ENCODE measurements around the gene UBE2L5. TPM values are rescaled to one million over a fixed set of nuclear protein-coding genes. Genes with fewer than 3 reads are reported as not detected.

UBE2L5 gene
- total and polyA plus RNA-seq, 2 experiments from 2014 or later, result not detected

DNA sequence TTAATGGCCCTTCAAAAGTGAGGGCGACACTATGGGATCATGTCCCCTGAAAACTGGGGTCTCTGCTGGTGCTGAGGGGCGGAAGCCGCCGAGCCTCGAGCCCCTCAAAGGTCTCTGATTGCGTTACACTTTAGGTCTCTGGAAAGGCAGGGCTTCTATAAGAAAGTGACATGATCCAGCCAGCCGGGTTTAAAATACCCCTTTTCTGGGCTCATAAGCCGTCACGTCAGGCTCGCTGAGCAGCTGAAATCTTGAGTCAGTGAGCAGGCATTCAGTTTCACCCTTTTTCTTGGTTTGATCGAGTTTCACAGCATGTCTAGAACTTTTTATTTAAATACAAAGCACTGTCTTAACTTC is 44.0 kb downstream of the UBE2L5 start:
- DNase-seq, result peak; percentile 64
- WGBS, 2 experiments (ENCODE audit: low coverage in 1 of 2, low lambda C conversion rate in 2 of 2, missing lambda C conversion rate in 2 of 2), result 1 to 2% methylated on average over 11 of the region's 11 CpGs

DNA sequence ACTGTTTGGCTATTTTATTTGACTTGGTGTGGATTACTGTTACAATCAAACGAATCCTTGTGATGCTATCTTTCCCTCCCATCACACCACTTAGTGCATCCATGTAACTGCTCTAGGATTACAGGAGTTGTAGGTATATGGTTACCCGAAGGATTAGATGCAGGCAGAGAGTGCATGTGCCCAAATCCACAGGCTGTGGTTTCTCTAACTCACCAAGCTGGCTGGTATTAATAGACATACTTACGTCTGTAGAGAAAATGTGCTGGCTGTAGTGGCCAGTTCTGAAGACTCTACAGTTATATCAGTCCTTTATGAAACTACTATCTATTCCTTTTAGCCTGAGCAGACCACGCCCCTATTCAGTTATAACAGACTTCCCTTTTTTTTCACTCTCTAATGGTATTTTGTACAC is 44.6 kb downstream of the UBE2L5 start:
- Histone ChIP-seq H3K4me1 (ENCODE audit: insufficient read depth) (peaks cover 29% of the 10 kb centered on the region), H3K9me3 (ENCODE audit: low read depth) (no peaks in the 10 kb centered on the region), H4K20me1 (ENCODE audit: insufficient read depth) (no peaks in the 10 kb centered on the region), H3K79me2 (ENCODE audit: insufficient read depth) (peaks cover 23% of the 10 kb centered on the region), H3K27me3 (replicated peaks; ENCODE audit: insufficient read depth) (no peaks in the 10 kb centered on the region), H3K4me2 (ENCODE audit: unreplicated experiment) (peak overlapping the region; percentile 64), H3K27ac (peak overlapping the region; percentile 96), H3K4me3 (peak overlapping the region; percentile 84), H3K9me2 (ENCODE audit: insufficient read depth) (no peaks in the 10 kb centered on the region), H3K36me3 (ENCODE audit: low read depth) (peaks cover 15% of the 10 kb centered on the region), H2AFZ (peak overlapping the region; percentile 63), H3F3A (ENCODE audit: insufficient read depth) (peaks cover 26% of the 10 kb centered on the region), H3K9ac (peak overlapping the region; percentile 47)
- TF ChIP-seq EZH2 (IDR thresholded peaks at IDR 0.05; ENCODE audit: insufficient read depth, poor library complexity, severe bottlenecking) (no peak), EZH2phosphoT487 (IDR thresholded peaks at IDR 0.05; ENCODE audit: insufficient read depth, low read depth) (no peak)
- peak; percentile 27 for DNase-seq
- in situ Hi-C loops (cut with MboI), result no loop called here
- 35 to 37% methylated on average over 4 of the region's 4 CpGs for WGBS, 2 experiments (ENCODE audit: low coverage in 1 of 2, low lambda C conversion rate in 2 of 2, missing lambda C conversion rate in 2 of 2)

More for the DNA sequence above, 44.0 kb downstream of the UBE2L5 start:
- TF ChIP-seq EZH2 (IDR thresholded peaks at IDR 0.05; ENCODE audit: insufficient read depth, poor library complexity, severe bottlenecking), result no peak
- no peak for TF ChIP-seq EZH2phosphoT487 (IDR thresholded peaks at IDR 0.05; ENCODE audit: insufficient read depth, low read depth)
- Histone ChIP-seq H4K20me1 (ENCODE audit: insufficient read depth) (no peaks in the 10 kb centered on the region), H3K27ac (peak overlapping the region; percentile 96), H3K9ac (peak overlapping the region; percentile 47), H3K4me2 (ENCODE audit: unreplicated experiment) (peak overlapping the region; percentile 64), H3K36me3 (ENCODE audit: low read depth) (peaks cover 20% of the 10 kb centered on the region), H3K9me2 (ENCODE audit: insufficient read depth) (no peaks in the 10 kb centered on the region), H3K9me3 (ENCODE audit: low read depth) (no peaks in the 10 kb centered on the region), H2AFZ (peak overlapping the region; percentile 63), H3K27me3 (replicated peaks; ENCODE audit: insufficient read depth) (no peaks in the 10 kb centered on the region), H3K79me2 (ENCODE audit: insufficient read depth) (peaks cover 28% of the 10 kb centered on the region), H3K4me1 (ENCODE audit: insufficient read depth) (peaks cover 34% of the 10 kb centered on the region), H3F3A (ENCODE audit: insufficient read depth) (peaks cover 32% of the 10 kb centered on the region), H3K4me3 (peak overlapping the region; percentile 84)
- in situ Hi-C loops (cut with MboI), result no loop called here

DNA sequence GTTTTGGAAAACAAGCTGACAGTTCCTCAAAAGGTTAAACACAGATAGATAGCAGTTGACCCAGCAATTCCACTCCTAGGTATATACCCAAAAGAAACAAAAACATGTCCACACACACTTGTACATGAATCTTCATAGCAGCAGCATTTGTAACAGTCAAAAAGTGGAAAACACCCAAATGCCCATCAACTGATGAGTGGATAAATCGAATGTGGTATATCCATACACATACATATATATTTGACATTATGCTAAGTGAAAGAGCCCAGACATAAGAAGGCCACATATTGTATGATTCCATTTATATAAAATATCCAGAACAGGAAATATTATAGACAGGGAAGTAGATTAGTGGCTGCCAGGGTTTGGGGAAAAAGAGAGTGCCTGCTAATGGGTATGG is 51.4 kb downstream of the UBE2L5 start:
- no peak overlapping the region for H3K4me2 ChIP-seq (ENCODE audit: unreplicated experiment)
- H4K20me1 ChIP-seq (ENCODE audit: insufficient read depth), result no peaks in the 10 kb centered on the region
- no peaks in the 10 kb centered on the region for H3K9me2 ChIP-seq (ENCODE audit: insufficient read depth)
- no peaks in the 10 kb centered on the region for H3K9me3 ChIP-seq (ENCODE audit: low read depth)
- H3K36me3 ChIP-seq (ENCODE audit: low read depth), result no peaks in the 10 kb centered on the region
- in situ Hi-C loops (cut with MboI), result no loop called here
- no peaks in the 10 kb centered on the region for H3F3A ChIP-seq (ENCODE audit: insufficient read depth)
- no peak overlapping the region for H3K4me3 ChIP-seq
- DNase-seq, result no peak
- H3K27me3 ChIP-seq (replicated peaks; ENCODE audit: insufficient read depth), result no peaks in the 10 kb centered on the region
- TF ChIP-seq EZH2phosphoT487 (IDR thresholded peaks at IDR 0.05; ENCODE audit: insufficient read depth, low read depth), result no peak
- TF ChIP-seq EZH2 (IDR thresholded peaks at IDR 0.05; ENCODE audit: insufficient read depth, poor library complexity, severe bottlenecking), result no peak
- H3K4me1 ChIP-seq (ENCODE audit: insufficient read depth), result no peaks in the 10 kb centered on the region
- no peak overlapping the region for H3K27ac ChIP-seq
- H2AFZ ChIP-seq, result no peak overlapping the region
- H3K9ac ChIP-seq, result no peak overlapping the region
- H3K79me2 ChIP-seq (ENCODE audit: insufficient read depth), result no peaks in the 10 kb centered on the region
- WGBS, 2 experiments (ENCODE audit: low coverage in 1 of 2, low lambda C conversion rate in 2 of 2, missing lambda C conversion rate in 2 of 2), result 97 to 100% methylated on average over 1 of the region's 1 CpG

DNA sequence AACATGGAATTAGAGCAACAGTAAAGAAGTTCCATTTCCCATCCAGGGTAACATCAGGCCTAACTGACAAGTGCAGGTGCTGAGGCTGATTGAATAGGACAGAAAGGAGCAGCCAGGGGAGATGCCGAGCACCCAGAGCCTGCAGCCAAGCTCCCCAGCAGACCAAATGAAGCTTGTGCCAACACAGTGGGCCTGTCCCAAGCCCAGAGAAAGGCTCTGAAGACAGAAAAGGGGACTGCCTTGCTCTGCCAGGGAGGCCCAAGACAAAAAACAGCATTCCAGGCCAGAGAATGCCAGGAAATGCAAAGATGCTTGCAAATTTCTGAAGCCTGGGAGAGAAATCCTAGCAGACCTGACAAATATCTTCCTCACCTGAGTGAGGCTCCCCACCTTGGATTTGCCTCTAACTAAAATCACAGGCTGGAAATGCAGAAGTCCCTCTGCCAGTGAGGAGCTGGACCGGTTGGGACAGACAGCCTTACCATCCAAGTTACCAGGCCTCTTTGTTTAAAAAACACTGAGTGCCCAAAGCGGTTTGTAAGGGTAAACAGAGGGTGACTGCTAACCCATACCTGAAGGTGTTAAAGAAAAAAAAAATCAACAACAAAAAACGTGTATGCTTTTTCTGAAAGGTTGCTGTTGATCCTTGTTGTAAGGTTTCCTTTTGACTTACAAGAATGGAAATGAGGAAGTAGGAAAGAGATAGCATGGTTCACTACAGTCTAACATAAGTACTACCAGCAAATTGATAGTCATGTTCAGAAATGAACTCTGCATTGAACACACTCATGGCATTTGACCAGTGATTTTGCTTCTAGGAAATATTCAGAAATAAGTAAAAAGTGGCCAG is 55.3 kb downstream of the UBE2L5 start:
- Histone ChIP-seq H2AFZ (no peak overlapping the region), H3K4me3 (no peak overlapping the region), H3K9me2 (ENCODE audit: insufficient read depth) (no peaks in the 10 kb centered on the region), H4K20me1 (ENCODE audit: insufficient read depth) (no peaks in the 10 kb centered on the region), H3K27me3 (replicated peaks; ENCODE audit: insufficient read depth) (no peaks in the 10 kb centered on the region), H3K27ac (no peak overlapping the region), H3K9ac (no peak overlapping the region), H3F3A (ENCODE audit: insufficient read depth) (no peaks in the 10 kb centered on the region), H3K4me2 (ENCODE audit: unreplicated experiment) (no peak overlapping the region), H3K4me1 (ENCODE audit: insufficient read depth) (no peaks in the 10 kb centered on the region), H3K9me3 (ENCODE audit: low read depth) (no peaks in the 10 kb centered on the region), H3K36me3 (ENCODE audit: low read depth) (no peaks in the 10 kb centered on the region), H3K79me2 (ENCODE audit: insufficient read depth) (no peaks in the 10 kb centered on the region)
- in situ Hi-C loops (cut with MboI), result no loop called here
- 73 to 76% methylated on average over 4 of the region's 4 CpGs for WGBS, 2 experiments (ENCODE audit: low coverage in 1 of 2, low lambda C conversion rate in 2 of 2, missing lambda C conversion rate in 2 of 2)
- no peak for DNase-seq
- no peak for TF ChIP-seq EZH2 (IDR thresholded peaks at IDR 0.05; ENCODE audit: insufficient read depth, poor library complexity, severe bottlenecking)
- no peak for TF ChIP-seq EZH2phosphoT487 (IDR thresholded peaks at IDR 0.05; ENCODE audit: insufficient read depth, low read depth)

Other genes starting within 250 kb of the UBE2L5 start
- gene KATNAL1, start 114.9 kb upstream of the UBE2L5 start, total RNA-seq (2014; rRNA removed; shearing (Covaris generic)), result 25.8 and 34.8 TPM in 2 replicates
- 21.5 and 23.1 TPM in 2 replicates for gene KATNAL1, start 114.9 kb upstream of the UBE2L5 start, polyA plus RNA-seq (2016; fragmentation: Nextera tagmentation; extraction: Ambion mirVana)
- 193 and 233 TPM in 2 replicates for gene HMGB1, start 43.4 kb downstream of the UBE2L5 start, total RNA-seq (2014; rRNA removed; shearing (Covaris generic))
- gene HMGB1, start 43.4 kb downstream of the UBE2L5 start, polyA plus RNA-seq (2016; fragmentation: Nextera tagmentation; extraction: Ambion mirVana), result 417 and 430 TPM in 2 replicates
- 11.0 and 13.0 TPM in 2 replicates for gene USPL1, start 195.4 kb downstream of the UBE2L5 start, total RNA-seq (2014; rRNA removed; shearing (Covaris generic))
- gene USPL1, start 195.4 kb downstream of the UBE2L5 start, polyA plus RNA-seq (2016; fragmentation: Nextera tagmentation; extraction: Ambion mirVana), result 7.9 and 10.0 TPM in 2 replicates